CD4-positive, alpha-beta T cell treated with Interleukin-21 for 1 hour (primary cell): ENCODE results near the gene AKR1C2.
"Not testable (repeated sequence)": the region's sequence is repeated elsewhere in the genome, so short reads cannot be mapped to it uniquely, and the experiment has no call there.

ENCODE experiments used
- DNase-seq: peaks from one replicate; pipeline ENCODE4 v3.0.0-alpha.2; 2020

Gene AKR1C2

GRCh38 chr10:5003127-5004029 is at the start of gene AKR1C2:
Gene AKR1C2 (minus strand): TSS chr10:5003857. CDS start chr10:5003835, 22 bp downstream.
- not testable (repeated sequence) for DNase-seq

DNA sequence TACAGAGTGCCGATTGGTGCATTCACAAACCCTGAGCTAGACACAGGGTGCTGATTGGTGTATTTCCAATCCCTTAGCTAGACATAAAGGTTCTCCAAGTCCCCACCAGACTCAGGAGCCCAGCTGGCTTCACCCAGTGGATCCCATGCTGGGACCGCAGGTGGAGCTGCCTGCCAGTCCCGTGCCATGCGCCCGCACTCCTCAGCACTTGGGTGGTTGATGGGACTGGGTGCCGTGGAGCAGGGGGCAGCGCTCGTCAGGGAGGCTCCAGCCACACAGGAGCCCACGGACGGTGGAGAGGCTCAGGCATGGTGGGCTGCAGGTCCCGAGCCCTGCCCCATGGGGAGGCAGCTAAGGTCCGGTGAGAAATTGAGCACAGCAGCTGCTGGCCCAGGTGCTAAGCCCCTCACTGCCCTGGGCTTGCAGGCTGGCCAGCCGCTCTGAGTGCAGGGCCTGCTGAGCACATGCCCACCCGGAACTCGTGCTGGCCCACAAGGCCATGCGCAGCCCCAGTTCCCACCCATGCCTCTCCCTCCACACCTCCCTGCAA is 49.4 kb upstream of the AKR1C2 start:
- DNase-seq = not testable (repeated sequence)

DNA sequence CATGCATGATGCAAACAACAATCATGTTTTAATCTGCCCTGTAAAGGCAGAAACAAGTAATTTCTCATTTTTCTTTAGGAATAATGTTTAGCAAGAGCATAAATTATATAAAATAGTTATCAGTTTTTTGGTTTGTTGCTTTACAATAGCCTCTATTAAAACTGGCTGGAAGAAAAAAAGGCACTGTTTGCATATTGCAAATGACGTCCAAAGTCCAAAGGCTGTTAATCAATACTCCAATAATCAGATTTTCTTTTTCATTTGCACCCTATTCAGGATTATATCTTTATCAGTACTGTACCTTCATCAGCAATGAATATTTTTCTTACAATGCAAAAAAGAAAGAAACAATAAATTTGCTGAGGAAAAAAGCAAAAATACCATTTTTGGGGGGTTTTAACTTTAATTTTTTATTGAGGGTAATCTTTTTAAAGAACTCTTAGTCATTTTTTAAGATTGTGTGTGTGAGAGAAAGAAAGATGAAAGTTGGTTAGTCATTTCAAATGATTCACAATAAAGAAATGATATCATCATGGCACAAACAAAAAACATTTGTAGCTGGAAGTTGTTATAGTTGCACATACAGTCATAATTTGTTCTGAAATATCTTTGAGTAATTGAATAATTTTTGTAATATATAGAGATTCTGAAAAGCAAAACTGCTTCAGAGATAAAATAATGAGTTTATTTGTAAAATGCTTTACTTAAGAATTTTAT is 44.4 kb upstream of the AKR1C2 start:
- DNase-seq = no peak

GRCh38 chr10:5047055-5047454 is 43.4 kb upstream of the AKR1C2 start:
- not testable (repeated sequence) for DNase-seq

GRCh38 chr10:5046410-5046809 is 42.8 kb upstream of the AKR1C2 start:
- DNase-seq = no peak

DNA sequence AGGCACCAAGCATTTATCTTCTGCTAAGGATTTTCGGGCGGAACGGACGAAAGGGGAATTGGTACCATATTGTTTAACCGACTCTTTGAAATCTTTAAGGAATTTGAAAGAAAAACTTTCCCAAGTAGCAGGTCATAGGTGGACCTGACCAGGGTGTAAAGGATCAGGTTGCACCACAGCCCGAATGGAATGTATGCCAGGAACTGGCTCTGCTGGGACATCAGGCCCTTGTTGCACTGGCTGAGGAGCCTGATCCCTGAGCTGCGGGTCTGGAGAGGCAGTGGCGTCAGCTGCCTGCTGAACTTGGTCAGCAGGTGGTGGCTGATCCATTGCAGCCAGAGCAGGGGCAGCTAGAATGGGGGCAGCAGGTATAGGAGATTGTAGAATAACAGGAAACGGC is 41.4 kb upstream of the AKR1C2 start:
- no peak for DNase-seq

GRCh38 chr10:5043716-5044115 is 40.1 kb upstream of the AKR1C2 start:
- no peak for DNase-seq

DNA sequence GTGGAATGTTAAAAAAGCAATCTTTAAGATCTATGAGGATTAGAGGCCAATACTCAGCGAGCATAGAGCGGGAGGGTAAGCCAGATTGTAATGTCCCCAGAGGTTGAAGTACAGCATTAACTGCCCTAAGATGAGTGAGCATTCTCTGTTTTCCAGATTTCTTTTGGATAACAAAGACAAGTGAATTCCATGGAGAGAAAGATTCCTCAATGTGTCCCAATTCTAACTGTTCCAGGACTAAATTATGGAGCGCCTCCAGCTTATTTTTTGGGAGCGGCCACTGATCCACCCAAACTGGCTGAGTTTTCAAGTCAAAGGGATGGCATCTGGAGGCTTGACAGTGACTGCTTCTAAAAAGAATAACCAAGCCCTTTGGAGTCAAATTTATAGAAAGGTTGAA is 39.3 kb upstream of the AKR1C2 start:
- no peak for DNase-seq

DNA sequence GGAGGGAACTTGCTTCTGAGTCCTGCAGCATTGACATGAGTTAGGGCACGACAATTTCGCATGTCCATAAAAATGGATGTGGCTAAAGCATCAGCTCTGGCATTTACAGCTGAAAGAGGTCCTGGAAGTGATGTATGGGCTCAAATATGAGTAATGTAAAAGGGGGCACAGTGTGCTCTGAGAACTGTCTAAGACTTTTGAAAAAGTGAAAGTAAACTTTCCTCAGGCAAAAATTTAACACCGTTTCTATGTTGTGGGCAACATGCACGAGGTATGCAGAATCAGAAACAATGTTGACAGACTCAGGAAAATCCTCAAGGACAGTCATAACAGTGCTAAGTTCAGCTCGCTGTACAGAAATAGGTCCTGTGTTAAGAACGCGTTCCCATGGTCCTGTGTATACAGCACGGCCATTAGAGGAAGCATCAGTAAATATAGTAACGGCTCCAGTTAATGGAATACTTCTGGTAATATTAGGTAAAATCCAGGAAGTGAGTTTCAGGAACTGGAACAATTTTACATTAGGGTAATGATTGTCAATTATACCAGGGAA is 37.9 kb upstream of the AKR1C2 start:
- no peak for DNase-seq

- DNase-seq = no peak
These were observed 37.3 kb upstream of the AKR1C2 start for GRCh38 chr10:5040781-5041470.

GRCh38 chr10:5040010-5040673 is 36.5 kb upstream of the AKR1C2 start:
- no peak for DNase-seq

DNA sequence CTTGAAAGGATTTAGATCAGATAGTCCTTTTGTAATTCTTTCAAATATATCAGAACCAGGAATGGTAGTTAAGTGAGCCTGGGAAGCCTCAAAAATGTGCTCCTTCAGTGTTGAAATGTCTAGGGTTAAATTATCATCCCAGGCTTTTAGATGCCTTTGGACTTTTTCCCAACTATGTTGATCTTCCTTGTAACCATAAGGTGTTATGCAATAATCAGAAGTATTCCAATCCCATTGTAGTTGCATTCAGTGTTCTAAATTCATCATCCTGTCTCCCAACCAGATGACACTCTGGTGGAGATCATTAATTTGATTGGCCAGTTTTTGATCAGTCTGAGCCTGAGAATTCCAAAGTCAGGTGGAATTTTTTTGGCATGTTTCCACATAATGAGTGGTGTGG is 35.1 kb upstream of the AKR1C2 start:
- DNase-seq = no peak

GRCh38 chr10:5038101-5038500 is 34.4 kb upstream of the AKR1C2 start:
- DNase-seq = no peak

- DNase-seq = no peak
These were observed 32.9 kb upstream of the AKR1C2 start for GRCh38 chr10:5036511-5036910.

DNA sequence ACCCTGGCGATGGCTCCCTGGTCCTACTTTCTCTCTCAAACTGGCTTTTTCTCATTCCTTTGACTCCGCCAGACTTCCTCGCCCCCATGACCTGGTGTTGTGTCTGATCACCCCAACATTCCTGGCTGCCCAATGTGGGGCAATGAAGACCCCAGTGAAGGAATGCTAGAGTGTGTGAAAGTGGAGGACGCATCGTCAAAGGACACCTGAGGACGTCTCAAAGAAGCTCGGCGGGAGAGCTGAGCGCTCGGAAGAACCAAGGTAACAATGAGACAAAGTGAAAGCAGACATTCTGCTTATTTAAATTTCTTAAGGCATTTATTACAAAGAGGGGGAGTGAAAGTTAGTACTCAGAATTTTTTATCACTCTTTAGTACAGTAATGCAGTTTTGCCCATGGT is 31.7 kb upstream of the AKR1C2 start:
- no peak for DNase-seq

DNA sequence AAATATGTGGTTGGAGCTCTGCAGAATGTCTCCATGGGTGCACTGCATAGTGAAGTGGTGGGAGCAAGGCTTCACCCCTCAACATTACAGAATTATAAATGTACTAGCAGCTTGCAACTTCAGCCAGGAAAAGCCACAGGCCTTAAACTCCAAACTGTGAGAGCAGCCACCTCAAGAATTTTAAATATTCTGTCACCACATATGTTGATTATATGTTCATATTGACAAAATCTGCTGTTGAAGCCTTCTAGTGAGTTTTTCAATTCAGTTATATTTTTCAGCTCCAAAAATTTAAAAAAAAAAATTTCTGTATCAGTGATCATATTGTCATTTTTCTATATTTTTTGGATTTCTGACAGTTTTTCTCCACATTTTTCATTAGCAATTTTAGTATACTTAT is 30.9 kb upstream of the AKR1C2 start:
- no peak for DNase-seq

GRCh38 chr10:5033061-5033778 is 29.6 kb upstream of the AKR1C2 start:
- DNase-seq = no peak

DNA sequence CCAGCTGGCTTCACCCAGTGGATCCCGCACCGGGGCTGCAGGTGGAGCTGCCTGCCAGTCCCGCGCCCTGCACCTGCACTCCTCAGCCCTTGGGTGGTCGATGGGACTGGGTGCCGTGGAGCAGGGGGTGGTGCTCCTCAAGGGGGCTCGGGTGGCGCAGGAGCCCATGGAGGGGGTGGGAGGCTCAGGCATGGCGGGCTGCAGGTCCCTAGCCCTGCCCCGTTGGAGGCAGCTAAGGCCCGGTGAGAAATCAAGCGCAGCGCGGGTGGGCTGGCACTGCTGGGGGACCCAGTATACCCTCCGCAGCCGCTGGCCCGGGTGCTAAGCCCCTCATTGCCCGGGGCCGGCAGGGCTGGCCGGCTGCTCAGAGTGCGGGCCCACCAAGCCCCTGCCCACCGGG is 28.8 kb upstream of the AKR1C2 start:
- not testable (repeated sequence) for DNase-seq

DNA sequence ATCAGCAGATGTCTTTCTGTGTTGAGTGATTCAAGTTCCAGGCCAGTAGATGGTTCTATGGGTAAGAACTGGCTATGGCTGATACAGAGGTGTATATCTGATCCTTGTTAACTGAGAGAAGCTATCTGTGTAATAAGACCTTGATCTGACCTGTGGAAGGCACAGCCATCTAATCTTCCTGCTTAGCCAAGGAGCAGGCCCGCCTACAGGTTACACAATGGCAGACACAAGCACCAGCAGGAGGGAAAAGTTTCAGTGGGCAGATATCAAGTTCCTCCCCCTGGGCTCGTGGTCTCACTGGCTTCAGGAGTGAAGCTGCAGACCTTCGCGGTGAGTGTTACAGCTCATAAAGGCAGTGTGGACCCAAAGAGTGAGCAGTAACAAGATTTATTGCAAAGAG is 27.9 kb upstream of the AKR1C2 start:
- not testable (repeated sequence) for DNase-seq

DNA sequence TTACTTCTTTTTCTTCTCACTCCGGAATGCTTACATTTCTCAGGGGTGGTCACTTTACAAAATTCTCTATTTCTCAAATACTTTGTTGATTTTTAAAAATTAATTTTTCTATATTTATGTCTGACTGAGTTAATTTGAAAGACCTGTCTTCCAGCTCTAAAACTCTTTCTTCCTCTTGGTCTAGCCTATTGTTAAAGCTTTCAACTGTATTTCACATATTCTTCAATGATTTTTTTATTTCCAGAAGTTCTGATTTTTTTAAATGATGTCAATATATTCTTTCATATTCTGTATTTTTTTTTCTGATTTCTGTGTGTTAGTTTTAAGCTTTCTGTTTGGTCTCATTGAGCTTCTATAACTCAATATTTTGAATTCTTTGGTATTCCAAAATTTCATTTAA is 27.3 kb upstream of the AKR1C2 start:
- DNase-seq = no peak

DNA sequence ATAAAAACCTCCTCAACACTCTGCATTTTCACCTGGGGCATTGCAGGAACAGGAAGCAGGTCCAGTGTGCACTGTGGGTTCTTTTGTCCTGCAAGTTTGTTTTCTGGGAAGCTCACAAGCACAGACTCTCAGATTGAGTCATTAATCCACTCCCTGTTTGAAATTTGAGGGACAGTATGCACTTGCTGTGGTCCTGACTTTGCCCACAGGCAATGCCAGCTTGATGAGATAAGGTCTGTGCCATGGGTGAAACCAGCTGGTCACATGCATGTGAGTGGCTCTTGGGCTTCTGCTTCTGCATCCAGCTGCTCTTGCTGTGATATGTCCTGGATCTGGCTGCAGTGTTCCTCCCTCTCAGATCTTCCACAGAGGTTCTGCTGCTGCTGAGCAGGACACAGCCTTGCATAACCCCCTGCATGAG is 21.8 kb upstream of the AKR1C2 start:
- not testable (repeated sequence) for DNase-seq
